HepG2 (cell line): ENCODE data around the gene RNH1. TPM values are rescaled to one million over a fixed set of nuclear protein-coding genes. Genes with fewer than 3 reads are reported as not detected.

Source experiments
- ATAD3A ChIP-seq: sonication (generic); formaldehyde crosslinking; IDR thresholded peaks from 2 replicates; pipeline ENCODE4 v1.4.0; 2020; ENCODE audit warnings: missing genetic modification reagents
- CBX2 ChIP-seq, 2 experiments: fragments of 200-600 bp in 1 of 2; sonication (generic); formaldehyde crosslinking in 1 of 2; IDR thresholded peaks; 2 replicates each; pipeline versions ENCODE4 v1.7.0 to v1.8.1; 2018 to 2022; ENCODE audit warnings: low read depth in 2 of 2, low read length in 1 of 2, mild to moderate bottlenecking in 1 of 2, missing genetic modification reagents in 1 of 2
- GATAD2A ChIP-seq: IDR thresholded peaks from 2 replicates; pipeline ENCODE4 v1.6.1; 2016
- HDAC2 ChIP-seq: sonication (generic); formaldehyde crosslinking; IDR thresholded peaks from 2 replicates; pipeline ENCODE4 v1.4.0; 2020; ENCODE audit warnings: missing genetic modification reagents
- HMG20B ChIP-seq: conservative IDR thresholded peaks from 2 replicates; pipeline ENCODE4 v1.6.1; 2016; ENCODE audit warnings: missing genetic modification reagents, missing compliant biosample characterization
- KAT7 ChIP-seq: IDR thresholded peaks from 2 replicates; pipeline ENCODE4 v1.6.1; 2018; ENCODE audit warnings: borderline replicate concordance, missing compliant biosample characterization
- MAX ChIP-seq: IDR thresholded peaks from 2 replicates; pipeline ENCODE4 v1.6.1; 2012; ENCODE audit warnings: inconsistent platforms
- SNAPC2 ChIP-seq: sonication (generic); formaldehyde crosslinking; IDR thresholded peaks from 2 replicates; pipeline ENCODE4 v1.8.1; 2022; ENCODE audit warnings: mild to moderate bottlenecking, missing genetic modification reagents
- TBX3 ChIP-seq: fragments of 450-650 bp; IDR thresholded peaks from 2 replicates; pipeline ENCODE4 v1.6.1; 2017; ENCODE audit warnings: antibody characterized with exemption, mild to moderate bottlenecking, inconsistent platforms, borderline replicate concordance
- TCF7L2 ChIP-seq: IDR thresholded peaks from 2 replicates; pipeline ENCODE4 v1.6.1; 2011; ENCODE audit warnings: mild to moderate bottlenecking, low read depth, low read length, moderate library complexity
- TRIM22 ChIP-seq: fragments of 450-650 bp; IDR thresholded peaks from 2 replicates; pipeline ENCODE4 v1.6.1; 2017
- XRCC5 ChIP-seq: fragments of 200-400 bp; formaldehyde crosslinking; optimal IDR thresholded peaks from 2 replicates; pipeline ENCODE3; 2017; ENCODE audit warnings: mild to moderate bottlenecking, low read length
- ZBTB10 ChIP-seq: sonication (generic); formaldehyde crosslinking; IDR thresholded peaks from 2 replicates; pipeline ENCODE4 v1.4.0; 2020; ENCODE audit warnings: missing genetic modification reagents, borderline replicate concordance
- ZBTB26 ChIP-seq: IDR thresholded peaks from 2 replicates; pipeline ENCODE4 v1.6.1; 2016; ENCODE audit warnings: missing compliant biosample characterization, missing genetic modification reagents, borderline replicate concordance
- ZNF3 ChIP-seq: IDR thresholded peaks from 2 replicates; pipeline ENCODE4 v1.7.0; 2017; ENCODE audit warnings: inconsistent platforms
- ZNF335 ChIP-seq: sonication (generic); formaldehyde crosslinking; IDR thresholded peaks from 2 replicates; pipeline ENCODE4 v1.4.0; 2020; ENCODE audit warnings: missing genetic modification reagents
- ZNF362 ChIP-seq: sonication (generic); formaldehyde crosslinking; IDR thresholded peaks from 2 replicates; pipeline ENCODE4 v1.4.0; 2020; ENCODE audit warnings: missing genetic modification reagents, mild to moderate bottlenecking, borderline replicate concordance
- ZNF639 ChIP-seq: conservative IDR thresholded peaks from 2 replicates; pipeline ENCODE4 v1.6.1; 2018; ENCODE audit warnings: missing genetic modification reagents
- ZNF800 ChIP-seq: sonication (generic); formaldehyde crosslinking; IDR thresholded peaks from 2 replicates; pipeline ENCODE4 v1.4.0; 2020; ENCODE audit warnings: missing genetic modification reagents
- polyA plus RNA-seq, 8 experiments: library from polyadenylated mRNA; depleted of rRNA in 3 of 8; stranded (reverse) in 7 of 8; unstranded in 1 of 8; fragments of >200 nt; fragmentation: Illumina TruSeq in 4 of 8; extraction: Trizol in 4 of 8; gene quantifications; 2 replicates each; pipeline versions ENCODE4 v1.2.1 to v1.2.3, GENCODE V29; 2011 to 2016; ENCODE audit warnings: low read depth in 4 of 8, missing spikeins in 1 of 8, mixed read lengths in 1 of 8; ENCODE audit not compliant: insufficient read depth in 1 of 8
- total RNA-seq, 5 experiments: library from RNA; depleted of rRNA; stranded (reverse); fragments of >200 nt; fragmentation: Illumina TruSeq; extraction: Trizol; gene quantifications; 2 replicates each; pipeline ENCODE4 v1.2.3, GENCODE V29; 2016; ENCODE audit warnings: low read depth in 1 of 5

RNH1 gene
- total and polyA plus RNA-seq, 2 of the 13 experiments (the other 11 are each of a cell fraction or from before 2014, with no cell fraction given), result 36.0 to 74.1 TPM

GRCh38 chr11:520428-521176 is 13.6 kb upstream of the RNH1 start (continued):
- TF ChIP-seq ZBTB10 (CRISPR knock-in tag), result no peak
- TF ChIP-seq ZNF3 (CRISPR knock-in tag), result no peak
- no peak for TF ChIP-seq ATAD3A (CRISPR knock-in tag)
- TF ChIP-seq KAT7 (CRISPR knock-in tag), result no peak
- no peak for TF ChIP-seq TCF7L2
- TF ChIP-seq ZNF800 (CRISPR knock-in tag), result no peak
- TF ChIP-seq HDAC2, result 0 out of 2 replicates have a peak, but pooled peaks have one; percentile 42
- TF ChIP-seq ZNF362 (CRISPR knock-in tag), result 0 out of 2 replicates have a peak, but pooled peaks have one; percentile 18
- no peak for TF ChIP-seq SNAPC2 (CRISPR knock-in tag)
- TF ChIP-seq XRCC5, result peak; percentile 66
- 0 out of 2 replicates have a peak, but pooled peaks have one; percentile 30 for TF ChIP-seq GATAD2A (CRISPR knock-in tag)
- TF ChIP-seq MAX, result 0 out of 2 replicates have a peak, but pooled peaks have one; percentile 24
- TF ChIP-seq TRIM22, result no peak
- 0 out of 2 replicates have a peak, but pooled peaks have one; percentile 40 for TF ChIP-seq HMG20B (CRISPR knock-in tag)
- peak; percentile 33; the same call in 1 of the 2 replicates for TF ChIP-seq ZBTB26 (CRISPR knock-in tag)
- TF ChIP-seq ZNF639, result no peak
- TF ChIP-seq ZNF335 (CRISPR knock-in tag), result no peak
- no peak for TF ChIP-seq CBX2 (IDR thresholded peaks at IDR 0.05; ENCODE audit: low read depth, low read length)
- no peak for TF ChIP-seq CBX2 (CRISPR knock-in tag; IDR thresholded peaks at IDR 0.05; ENCODE audit: low read depth)
- no peak for TF ChIP-seq TBX3
